Left renal pelvis (tissue), 4 donors: ENCODE measurements around the gene GTF3C5. TPM values are rescaled to one million over a fixed set of nuclear protein-coding genes. Genes with fewer than 3 reads are reported as not detected.

Experiments used
- DNase-seq, 4 donors: peaks; one replicate each; pipeline ENCODE4 v3.0.0-alpha.2; 2013; ENCODE audit warnings: low read depth in 4 of 4, low spot score in 3 of 4
- polyA plus RNA-seq, 4 donors: library from polyadenylated mRNA; unstranded; fragments of 120-200 nt; gene quantifications; one replicate each; pipeline ENCODE4 v1.2.1, GENCODE V29; 2013; ENCODE audit not compliant: insufficient read length in 4 of 4

GTF3C5 gene
- polyA plus RNA-seq, 4 donors = 53.2 to 79.9 (median 64.2) TPM

GRCh38 chr9:133104718-133105460, 74.1 kb downstream of the GTF3C5 start:
- DNase-seq = no peak

DNA sequence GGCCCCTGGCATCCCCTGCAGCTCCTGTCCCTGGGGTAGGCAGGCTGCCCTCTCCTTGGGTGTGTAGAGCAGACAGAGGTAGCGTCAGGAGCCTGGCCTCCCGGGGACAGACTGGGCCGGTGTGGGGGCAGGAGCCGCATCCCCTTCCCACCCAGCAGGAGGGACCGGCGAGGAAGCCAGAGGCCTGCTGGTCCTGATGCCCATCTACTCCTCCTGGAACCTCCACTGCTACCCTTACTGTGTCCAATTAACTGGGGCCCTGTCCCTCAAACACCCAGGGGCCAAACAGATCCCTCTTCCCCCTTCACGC, 74.6 kb downstream of the GTF3C5 start:
- no peak for DNase-seq

- DNase-seq = no peak
Measured at GRCh38 chr9:133106511-133107244, 75.9 kb downstream of the GTF3C5 start.

- DNase-seq = no peak
Measured at GRCh38 chr9:133107245-133107722, 76.5 kb downstream of the GTF3C5 start.

Other genes starting within 250 kb of the GTF3C5 start
- gene AK8, start 152.7 kb upstream of the GTF3C5 start, polyA plus RNA-seq = 1 to 10 TPM; 2.0 to 3.9 (median 3.8) TPM
- 10 to 100 TPM in 1 of 4 donors, 1 to 10 TPM in 3; 6.2 to 10.5 (median 8.6) TPM for gene SPACA9, start 152.1 kb upstream of the GTF3C5 start, polyA plus RNA-seq
- gene TSC1, start 86.4 kb upstream of the GTF3C5 start, polyA plus RNA-seq = 10 to 100 TPM; 38.2 to 59.5 (median 45.5) TPM
- gene GFI1B, start 52.3 kb upstream of the GTF3C5 start, polyA plus RNA-seq = 1 to 10 TPM in 1 of 4 donors, under 1 TPM in 3; 0.39 to 1.3 (median 0.70) TPM
- gene CEL, start 31.0 kb downstream of the GTF3C5 start, polyA plus RNA-seq = 1 to 10 TPM; 2.0 to 5.6 (median 4.8) TPM
- gene RALGDS, start 90.2 kb downstream of the GTF3C5 start, polyA plus RNA-seq = 10 to 100 TPM; 28.5 to 39.6 (median 33.9) TPM
- 1 to 10 TPM; 1.8 to 4.7 (median 2.4) TPM for gene GBGT1, start 132.9 kb downstream of the GTF3C5 start, polyA plus RNA-seq
- gene OBP2B, start 178.3 kb downstream of the GTF3C5 start, polyA plus RNA-seq = under 1 TPM in 2 of 4 donors, not detected in 2; 0.29 to 0.32 TPM
- gene ABO, start 244.2 kb downstream of the GTF3C5 start, polyA plus RNA-seq = 10 to 100 TPM in 3 of 4 donors, 1 to 10 TPM in 1; 3.0 to 29.2 (median 15.2) TPM